Nephron progenitor cell (in vitro differentiated cells): Measurements from ENCODE around the gene MMAB.

Source experiments
- DNase-seq: peaks from one replicate; pipeline ENCODE4 v3.0.0; 2021
- H3K27ac Mint-ChIP-seq: 2 replicates; pipeline ENCODE4 v1.8.0; 2021; ENCODE audit warnings: mild to moderate bottlenecking, moderate library complexity, mixed read lengths
- H3K27me3 Mint-ChIP-seq: 2 replicates; pipeline ENCODE4 v1.8.0; 2021; ENCODE audit warnings: mild to moderate bottlenecking, low read depth, mixed read lengths; ENCODE audit not compliant: poor library complexity
- H3K36me3 Mint-ChIP-seq: 2 replicates; pipeline ENCODE4 v1.8.0; 2021; ENCODE audit warnings: low read depth, mixed read lengths
- H3K4me1 Mint-ChIP-seq: 2 replicates; pipeline ENCODE4 v1.8.0; 2021; ENCODE audit warnings: mixed read lengths
- H3K4me3 Mint-ChIP-seq: 2 replicates; pipeline ENCODE4 v1.8.0; 2021; ENCODE audit warnings: mild to moderate bottlenecking, moderate library complexity, mixed read lengths
- H3K9me3 Mint-ChIP-seq: 2 replicates; pipeline ENCODE4 v1.8.0; 2021; ENCODE audit warnings: mild to moderate bottlenecking, moderate library complexity, mixed read lengths
- CTCF ChIP-seq: fragments of 200-600 bp; sonication (generic); IDR thresholded peaks from 2 replicates; pipeline ENCODE4 v1.5.0; 2021; ENCODE audit warnings: antibody characterized with exemption

MMAB gene

GRCh38 chr12:109566424-109566823 is 6.9 kb downstream of the MMAB start:
- Mint-ChIP-seq H3K9me3 (no peaks in the 10 kb centered on the region), H3K27me3 (no peaks in the 10 kb centered on the region), H3K4me3 (no peak overlapping the region), H3K4me1 (peaks cover 2% of the 10 kb centered on the region), H3K27ac (peak overlapping the region; percentile 25), H3K36me3 (peaks cover 36% of the 10 kb centered on the region)
- TF ChIP-seq CTCF: no peak
- no peak for DNase-seq

- Mint-ChIP-seq H3K36me3 (peaks cover 22% of the 10 kb centered on the region), H3K27ac (no peak overlapping the region), H3K27me3 (no peaks in the 10 kb centered on the region), H3K9me3 (no peaks in the 10 kb centered on the region), H3K4me1 (peaks cover 5% of the 10 kb centered on the region), H3K4me3 (no peak overlapping the region)
- no peak for DNase-seq
- no peak for TF ChIP-seq CTCF
Observed at GRCh38 chr12:109563291-109564284, 9.7 kb downstream of the MMAB start.

- H3K4me3 Mint-ChIP-seq: no peak overlapping the region
- no peak for TF ChIP-seq CTCF
- H3K9me3 Mint-ChIP-seq: no peaks in the 10 kb centered on the region
- no peak for DNase-seq
- peaks cover 2% of the 10 kb centered on the region for H3K27me3 Mint-ChIP-seq
- peak overlapping the region; percentile 39 for H3K27ac Mint-ChIP-seq
- H3K36me3 Mint-ChIP-seq: peaks cover 22% of the 10 kb centered on the region
- H3K4me1 Mint-ChIP-seq: peaks cover 9% of the 10 kb centered on the region
Observed at GRCh38 chr12:109562871-109563270, 10.4 kb downstream of the MMAB start.

GRCh38 chr12:109561711-109562030 is 11.6 kb downstream of the MMAB start:
- Mint-ChIP-seq H3K4me3 (no peak overlapping the region), H3K4me1 (peaks cover 21% of the 10 kb centered on the region), H3K9me3 (no peaks in the 10 kb centered on the region), H3K27me3 (peaks cover 4% of the 10 kb centered on the region), H3K36me3 (peaks cover 21% of the 10 kb centered on the region), H3K27ac (peak overlapping the region; percentile 76)
- no peak for DNase-seq
- no peak for TF ChIP-seq CTCF

- Mint-ChIP-seq H3K27me3 (peaks cover 4% of the 10 kb centered on the region), H3K27ac (peak overlapping the region; percentile 76), H3K4me1 (peaks cover 27% of the 10 kb centered on the region), H3K9me3 (no peaks in the 10 kb centered on the region), H3K36me3 (peaks cover 22% of the 10 kb centered on the region), H3K4me3 (no peak overlapping the region)
- TF ChIP-seq CTCF: no peak
- DNase-seq: no peak
Observed at GRCh38 chr12:109560867-109561710, 12.2 kb downstream of the MMAB start.
